Parathyroid adenoma (tissue), 2 donors: ENCODE results near the gene LRRC4C.

Source experiments
- H2AFZ ChIP-seq: fragments of 300-600 bp; sonication (generic); one replicate; pipeline ENCODE4 v1.7.0; 2017; ENCODE audit warnings: antibody characterized with exemption, mild to moderate bottlenecking
- H3K27ac ChIP-seq: fragments of 300-600 bp; sonication (generic); one replicate; pipeline ENCODE4 v1.7.0; 2017
- H3K27me3 ChIP-seq: fragments of 300-600 bp; sonication (generic); one replicate; pipeline ENCODE4 v1.7.0; 2017; ENCODE audit warnings: low read length; ENCODE audit not compliant: control insufficient read depth, insufficient read depth
- H3K36me3 ChIP-seq: fragments of 300-600 bp; sonication (generic); one replicate; pipeline ENCODE4 v1.7.0; 2017; ENCODE audit warnings: low read length; ENCODE audit not compliant: control insufficient read depth, insufficient read depth
- H3K4me1 ChIP-seq: fragments of 300-600 bp; sonication (generic); one replicate; pipeline ENCODE4 v1.7.0; 2017; ENCODE audit warnings: control low read depth
- H3K4me2 ChIP-seq: fragments of 300-600 bp; sonication (generic); one replicate; pipeline ENCODE4 v1.7.0; 2017; ENCODE audit warnings: low read length
- H3K4me3 ChIP-seq: fragments of 300-600 bp; sonication (generic); one replicate; pipeline ENCODE4 v1.7.0; 2017; ENCODE audit warnings: low read depth, low read length
- H3K79me2 ChIP-seq: fragments of 300-600 bp; sonication (generic); one replicate; pipeline ENCODE4 v1.7.0; 2017; ENCODE audit warnings: control low read depth
- H3K9ac ChIP-seq: fragments of 300-600 bp; sonication (generic); one replicate; pipeline ENCODE4 v1.7.0; 2017; ENCODE audit warnings: mild to moderate bottlenecking
- H3K9me3 ChIP-seq: fragments of 300-600 bp; sonication (generic); one replicate; pipeline ENCODE4 v1.7.0; 2017; ENCODE audit warnings: low read length; ENCODE audit not compliant: control insufficient read depth
- CTCF ChIP-seq: fragments of 300-600 bp; sonication (generic); IDR thresholded peaks from one replicate; pipeline ENCODE4 v1.7.0; 2017; ENCODE audit warnings: antibody characterized with exemption, mild to moderate bottlenecking
- donor health status: primary hyperparathyroidism.

Gene LRRC4C

GRCh38 chr11:40444151-40444550 is 1015.3 kb downstream of the LRRC4C start:
- H3K36me3 ChIP-seq: no peaks in the 10 kb centered on the region
- no peak overlapping the region for H3K27ac ChIP-seq
- H3K4me3 ChIP-seq: no peak overlapping the region
- no peaks in the 10 kb centered on the region for H3K27me3 ChIP-seq
- no peaks in the 10 kb centered on the region for H3K4me1 ChIP-seq
- no peak overlapping the region for H2AFZ ChIP-seq
- H3K9me3 ChIP-seq: no peaks in the 10 kb centered on the region
- no peak overlapping the region for H3K4me2 ChIP-seq
- H3K9ac ChIP-seq: no peak overlapping the region
- H3K79me2 ChIP-seq: no peaks in the 10 kb centered on the region
- TF ChIP-seq CTCF: no peak

GRCh38 chr11:40435344-40435743 is 1024.1 kb downstream of the LRRC4C start:
- Histone ChIP-seq H3K36me3 (no peaks in the 10 kb centered on the region), H3K9me3 (no peaks in the 10 kb centered on the region), H3K79me2 (no peaks in the 10 kb centered on the region), H3K4me1 (no peaks in the 10 kb centered on the region), H3K4me2 (no peak overlapping the region), H3K27ac (no peak overlapping the region), H2AFZ (no peak overlapping the region), H3K27me3 (no peaks in the 10 kb centered on the region), H3K9ac (no peak overlapping the region), H3K4me3 (no peak overlapping the region)
- TF ChIP-seq CTCF: no peak

GRCh38 chr11:40434926-40435325 is 1024.5 kb downstream of the LRRC4C start:
- Histone ChIP-seq H3K79me2 (no peaks in the 10 kb centered on the region), H3K27ac (no peak overlapping the region), H3K9me3 (no peaks in the 10 kb centered on the region), H3K9ac (no peak overlapping the region), H2AFZ (no peak overlapping the region), H3K4me2 (no peak overlapping the region), H3K36me3 (no peaks in the 10 kb centered on the region), H3K4me1 (no peaks in the 10 kb centered on the region), H3K27me3 (no peaks in the 10 kb centered on the region), H3K4me3 (no peak overlapping the region)
- TF ChIP-seq CTCF: no peak

GRCh38 chr11:40432358-40432757 is 1027.1 kb downstream of the LRRC4C start:
- H3K9me3 ChIP-seq: no peaks in the 10 kb centered on the region
- H2AFZ ChIP-seq: no peak overlapping the region
- H3K4me3 ChIP-seq: no peak overlapping the region
- H3K27ac ChIP-seq: no peak overlapping the region
- no peaks in the 10 kb centered on the region for H3K27me3 ChIP-seq
- no peaks in the 10 kb centered on the region for H3K36me3 ChIP-seq
- H3K4me2 ChIP-seq: no peak overlapping the region
- no peaks in the 10 kb centered on the region for H3K79me2 ChIP-seq
- no peak for TF ChIP-seq CTCF
- no peak overlapping the region for H3K9ac ChIP-seq
- H3K4me1 ChIP-seq: no peaks in the 10 kb centered on the region

GRCh38 chr11:40425168-40425567 is 1034.3 kb downstream of the LRRC4C start:
- Histone ChIP-seq H3K79me2 (no peaks in the 10 kb centered on the region), H3K4me2 (no peak overlapping the region), H3K4me3 (no peak overlapping the region), H3K4me1 (no peaks in the 10 kb centered on the region), H2AFZ (no peak overlapping the region), H3K27ac (no peak overlapping the region), H3K36me3 (no peaks in the 10 kb centered on the region), H3K9me3 (no peaks in the 10 kb centered on the region), H3K27me3 (no peaks in the 10 kb centered on the region), H3K9ac (no peak overlapping the region)
- no peak for TF ChIP-seq CTCF
